Duodenal mucosa (tissue), 2 donors: ENCODE measurements around the gene ZNF701.
"Not testable (repeated sequence)": the region's sequence is repeated elsewhere in the genome, so short reads cannot be mapped to it uniquely, and the experiment has no call there.

ENCODE experiments used
- H3K27ac ChIP-seq: one replicate; pipeline ENCODE4 v1.7.0; 2013; ENCODE audit warnings: low read depth, low read length
- H3K27me3 ChIP-seq, 2 donors: one replicate each; pipeline ENCODE4 v1.7.0; 2013; ENCODE audit warnings: low read length in 2 of 2, control low read depth in 1 of 2; ENCODE audit not compliant: insufficient read depth in 2 of 2, control insufficient read depth in 1 of 2
- H3K36me3 ChIP-seq, 2 donors: one replicate each; pipeline ENCODE4 v1.7.0; 2013; ENCODE audit warnings: low read length in 2 of 2, control low read depth in 1 of 2; ENCODE audit not compliant: insufficient read depth in 2 of 2, control insufficient read depth in 1 of 2
- H3K4me1 ChIP-seq, 2 donors: one replicate each; pipeline ENCODE4 v1.7.0; 2013; ENCODE audit warnings: low read length in 2 of 2, control low read depth in 1 of 2; ENCODE audit not compliant: insufficient read depth in 2 of 2, control insufficient read depth in 1 of 2
- H3K4me3 ChIP-seq, 2 donors: one replicate each; pipeline ENCODE4 v1.7.0; 2013; ENCODE audit warnings: low read length in 2 of 2, low read depth in 1 of 2
- H3K9ac ChIP-seq, 2 donors: one replicate each; pipeline ENCODE4 v1.7.0; 2013; ENCODE audit warnings: low read length in 2 of 2, low read depth in 1 of 2
- H3K9me3 ChIP-seq, 2 donors: one replicate each; pipeline ENCODE4 v1.7.0; 2013; ENCODE audit warnings: low read length in 2 of 2, control low read depth in 1 of 2; ENCODE audit not compliant: control insufficient read depth in 1 of 2

ZNF701 gene

DNA sequence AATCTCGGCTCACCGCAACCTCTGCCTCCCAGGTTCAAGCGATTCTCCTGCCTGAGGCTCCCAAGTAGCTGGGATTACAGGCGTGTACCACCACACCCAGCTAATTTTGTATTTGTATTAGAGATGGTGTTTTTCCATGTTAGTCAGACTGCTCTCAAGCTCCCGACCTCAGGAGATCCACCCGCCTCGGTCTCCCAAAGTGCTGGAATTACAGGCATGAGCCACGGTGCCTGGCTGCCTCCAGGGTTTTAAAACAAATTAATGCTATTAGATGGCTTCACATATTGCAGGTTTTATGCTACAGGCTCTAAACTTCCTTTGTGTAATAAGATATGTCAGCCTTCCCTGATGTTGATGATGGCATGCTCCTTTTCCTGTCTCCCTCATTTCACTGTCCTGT, 8.5 kb upstream of the ZNF701 start:
- H3K9me3 ChIP-seq = peaks cover 57 to 75% of the 10 kb centered on the region in 2 donors
- peaks cover 13 to 55% of the 10 kb centered on the region in 2 donors for H3K36me3 ChIP-seq
- not testable (repeated sequence) for H3K4me3 ChIP-seq

DNA sequence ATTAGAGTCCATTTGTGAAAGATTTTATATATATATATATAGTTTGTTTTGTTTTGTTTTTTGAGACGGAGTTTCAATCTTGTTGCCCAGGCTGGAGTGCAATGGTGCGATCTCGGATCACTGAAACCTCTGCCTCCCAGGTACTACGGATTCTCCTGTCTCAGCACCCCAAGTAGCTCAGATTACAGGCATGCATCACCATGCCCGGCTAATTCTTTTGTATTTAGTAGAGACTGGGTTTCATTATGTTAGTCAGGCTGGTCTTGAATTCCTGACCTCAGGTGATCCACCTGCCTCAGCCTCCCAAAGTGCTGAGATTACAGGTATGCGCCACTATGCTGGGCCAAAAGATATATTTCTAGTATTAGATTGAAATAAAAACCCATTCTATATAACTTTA, 4.0 kb upstream of the ZNF701 start:
- Histone ChIP-seq H3K36me3 (peaks cover 10 to 27% of the 10 kb centered on the region in 2 donors), H3K27ac (no peak overlapping the region), H3K9me3 (peaks cover 46 to 51% of the 10 kb centered on the region in 2 donors), H3K4me1 (peaks cover 0 to 12% of the 10 kb centered on the region in 2 donors), H3K9ac (no peak overlapping the region), H3K4me3 (no peak overlapping the region), H3K27me3 (no peaks in the 10 kb centered on the region)

More for the DNA sequence above, 8.5 kb upstream of the ZNF701 start:
- H3K27me3 ChIP-seq, H3K4me1 ChIP-seq, H3K27ac ChIP-seq, H3K9ac ChIP-seq: not testable (repeated sequence)

DNA sequence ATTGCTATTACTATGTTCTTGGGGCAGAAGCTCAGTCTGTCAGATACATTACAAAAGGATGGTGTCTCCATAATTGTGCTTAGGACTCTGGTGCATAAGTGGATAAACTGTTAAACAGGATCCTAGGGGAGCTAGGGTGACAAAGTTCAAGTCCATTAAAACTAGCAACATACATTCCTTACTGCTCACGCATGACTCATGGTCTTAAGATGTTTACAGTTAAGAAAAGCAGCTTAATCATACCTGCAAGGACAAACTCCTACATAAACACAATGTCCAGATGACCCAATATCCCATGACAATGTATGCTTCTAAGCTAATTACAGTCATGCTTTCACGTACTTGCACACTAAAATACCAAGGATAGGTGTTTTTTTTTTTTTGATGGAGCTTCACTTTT, 3.5 kb upstream of the ZNF701 start:
- H3K36me3 ChIP-seq = peaks cover 10 to 24% of the 10 kb centered on the region in 2 donors
- H3K27ac ChIP-seq = no peak overlapping the region
- H3K4me3 ChIP-seq = no peak overlapping the region
- H3K4me1 ChIP-seq = peaks cover 0 to 13% of the 10 kb centered on the region in 2 donors
- H3K27me3 ChIP-seq = no peaks in the 10 kb centered on the region
- H3K9me3 ChIP-seq = peaks cover 46 to 50% of the 10 kb centered on the region in 2 donors
- no peak overlapping the region for H3K9ac ChIP-seq

DNA sequence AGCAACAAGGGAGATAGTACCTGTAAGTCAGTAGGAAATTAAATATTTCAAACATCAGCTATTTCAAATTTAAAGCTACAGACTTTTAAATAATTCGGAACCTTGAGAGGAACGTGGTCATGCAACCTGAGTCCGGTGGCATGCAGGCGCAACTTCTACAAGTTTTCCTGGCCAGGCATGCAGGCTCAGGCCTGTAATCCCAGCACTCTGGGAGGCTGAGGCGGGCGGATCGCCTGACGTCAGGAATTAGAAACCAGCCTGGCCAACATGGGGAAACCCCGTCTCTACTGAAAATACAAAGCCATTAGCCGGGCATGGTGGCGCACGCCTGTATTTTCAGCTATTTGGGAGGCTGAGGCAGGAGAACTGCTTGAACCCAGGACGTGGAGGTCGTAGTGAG, 2.2 kb upstream of the ZNF701 start:
- Histone ChIP-seq H3K27ac (no peak overlapping the region), H3K36me3 (peaks cover 14 to 27% of the 10 kb centered on the region in 2 donors), H3K4me3 (no peak overlapping the region), H3K9me3 (peaks cover 44 to 47% of the 10 kb centered on the region in 2 donors), H3K4me1 (peaks cover 0 to 13% of the 10 kb centered on the region in 2 donors), H3K27me3 (no peaks in the 10 kb centered on the region), H3K9ac (no peak overlapping the region)

- Histone ChIP-seq H3K27ac (peak overlapping the region; percentile 62), H3K9me3 (peaks cover 29 to 44% of the 10 kb centered on the region in 2 donors), H3K36me3 (peaks cover 18 to 26% of the 10 kb centered on the region in 2 donors), H3K4me3 (peak overlapping the region; percentile 90 to 94), H3K9ac (peak overlapping the region in 1 of 2 donors; percentile 54), H3K4me1 (peaks cover 0 to 13% of the 10 kb centered on the region in 2 donors)
- H3K27me3 ChIP-seq = not testable (repeated sequence)
Measured at GRCh38 chr19:52569638-52569999, 468 bp upstream of the ZNF701 start.

DNA sequence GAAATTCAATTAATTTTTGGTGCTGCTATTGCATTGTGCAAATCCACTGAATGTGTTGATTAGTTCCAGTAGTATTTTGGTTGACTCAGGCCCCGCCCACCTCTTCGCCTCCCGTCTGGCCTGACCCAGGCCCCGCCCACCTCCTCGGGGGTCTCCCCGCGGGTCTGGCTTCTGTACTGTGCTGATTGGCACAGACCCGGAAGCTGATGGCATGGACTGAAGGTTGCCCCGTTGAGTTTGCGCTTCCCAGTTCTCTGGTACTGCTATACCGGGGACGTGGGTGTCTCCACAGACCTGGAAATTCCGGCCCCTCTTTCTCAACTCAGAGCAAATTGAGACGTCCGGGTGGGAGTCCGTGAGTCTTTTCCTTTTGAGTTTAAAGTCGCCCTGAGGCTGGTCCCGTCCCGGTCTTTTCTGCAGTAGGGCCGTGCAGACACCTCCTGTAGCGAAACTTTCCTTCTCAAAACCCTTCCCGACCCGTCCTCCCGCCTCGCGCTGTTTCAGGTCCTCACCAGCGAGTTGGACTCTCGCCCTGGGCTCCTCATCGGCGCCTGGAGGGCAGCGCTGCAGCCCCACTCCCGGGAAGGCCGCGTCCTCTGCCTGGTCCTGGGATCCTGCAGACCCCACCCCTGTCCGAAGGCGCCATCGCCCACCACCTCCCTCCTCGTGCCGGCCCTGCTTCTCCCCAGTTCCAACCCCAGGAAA, 14.8 kb downstream of the ZNF701 start:
- no peaks in the 10 kb centered on the region for H3K27me3 ChIP-seq
- H3K4me1 ChIP-seq = no peaks in the 10 kb centered on the region
- peaks cover 36 to 52% of the 10 kb centered on the region in 2 donors for H3K9me3 ChIP-seq
- no peak overlapping the region for H3K27ac ChIP-seq
- no peak overlapping the region for H3K4me3 ChIP-seq
- H3K9ac ChIP-seq = no peak overlapping the region
- H3K36me3 ChIP-seq = peaks cover 48 to 61% of the 10 kb centered on the region in 2 donors

- Histone ChIP-seq H3K27me3 (no peaks in the 10 kb centered on the region), H3K4me3 (no peak overlapping the region), H3K36me3 (peaks cover 48 to 62% of the 10 kb centered on the region in 2 donors), H3K4me1 (no peaks in the 10 kb centered on the region), H3K9ac (no peak overlapping the region), H3K27ac (no peak overlapping the region), H3K9me3 (peaks cover 36 to 52% of the 10 kb centered on the region in 2 donors)
Measured at GRCh38 chr19:52585604-52586003, 15.5 kb downstream of the ZNF701 start.

DNA sequence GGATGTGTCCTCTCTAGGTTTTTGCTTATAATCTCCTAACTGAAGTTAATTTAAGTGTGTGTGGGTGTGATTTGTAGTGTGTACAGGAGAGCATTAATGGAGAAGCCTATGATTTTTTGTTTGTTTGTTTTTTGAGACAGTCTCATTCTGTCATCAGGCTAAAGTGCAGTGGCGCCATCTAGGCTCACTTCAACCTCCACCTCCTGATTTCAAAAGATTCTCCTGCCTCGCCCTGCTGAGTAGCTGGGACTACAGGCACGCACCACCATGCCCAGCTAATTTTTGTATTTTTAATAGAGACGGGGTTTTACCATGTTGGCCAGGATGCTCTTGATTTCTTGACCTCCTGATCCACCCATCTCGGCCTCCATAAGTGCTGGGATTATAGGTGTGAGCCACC, 20.6 kb downstream of the ZNF701 start:
- Histone ChIP-seq H3K36me3 (peaks cover 19 to 41% of the 10 kb centered on the region in 2 donors), H3K27ac (no peak overlapping the region), H3K4me1 (no peaks in the 10 kb centered on the region), H3K27me3 (no peaks in the 10 kb centered on the region), H3K9me3 (peaks cover 5 to 27% of the 10 kb centered on the region in 2 donors), H3K9ac (no peak overlapping the region), H3K4me3 (no peak overlapping the region)

- H3K36me3 ChIP-seq = peaks cover 24 to 53% of the 10 kb centered on the region in 2 donors
- H3K9ac ChIP-seq = no peak overlapping the region
- H3K4me3 ChIP-seq = no peak overlapping the region
- H3K4me1 ChIP-seq = no peaks in the 10 kb centered on the region
- H3K27ac ChIP-seq = no peak overlapping the region
- no peaks in the 10 kb centered on the region for H3K27me3 ChIP-seq
- peaks cover 21 to 39% of the 10 kb centered on the region in 2 donors for H3K9me3 ChIP-seq
Measured at GRCh38 chr19:52592301-52592700, 22.2 kb downstream of the ZNF701 start.

GRCh38 chr19:52593441-52593840, 23.4 kb downstream of the ZNF701 start:
- H3K4me1 ChIP-seq, H3K4me3 ChIP-seq, H3K9ac ChIP-seq, H3K27ac ChIP-seq, H3K27me3 ChIP-seq: not testable (repeated sequence)
- peaks cover 24 to 49% of the 10 kb centered on the region in 2 donors for H3K36me3 ChIP-seq
- H3K9me3 ChIP-seq = peaks cover 21 to 37% of the 10 kb centered on the region in 2 donors
